ENCODE results near the gene SPRY2.

DNA sequence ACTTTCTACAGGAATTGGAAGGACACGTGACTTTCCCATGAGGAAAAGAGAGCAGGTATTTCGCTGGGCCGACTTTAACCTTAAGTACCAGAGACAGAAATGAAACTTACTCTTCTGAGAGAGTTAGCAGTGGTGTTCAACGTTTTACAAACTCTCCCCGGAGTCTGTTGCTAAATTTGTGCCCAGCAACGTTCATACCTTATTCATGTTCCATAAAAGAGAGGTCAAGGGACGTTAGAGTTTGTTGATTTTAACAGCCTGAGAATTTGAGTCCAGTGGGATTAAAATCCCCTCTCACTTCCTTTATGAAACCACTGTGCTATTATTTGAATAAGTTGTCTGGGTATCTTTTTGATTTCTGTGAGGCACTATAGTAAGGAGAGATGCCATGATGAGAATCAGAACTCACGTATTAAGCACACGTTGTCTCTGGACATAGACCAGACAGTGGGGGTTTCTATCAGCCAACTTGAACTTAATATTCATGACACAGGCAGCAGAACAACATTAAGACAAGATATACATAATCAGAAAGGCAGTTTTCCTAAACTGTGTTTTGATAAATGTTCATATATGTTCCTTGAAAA, 33.4 kb downstream of the SPRY2 start:
- TF ChIP-seq GATA3 (IDR thresholded peaks at IDR 0.05; ENCODE audit: low read depth, low read length) (no peak), GATA2 (IDR thresholded peaks at IDR 0.05; ENCODE audit: low read depth, low read length) (no peak)

Measured in SH-SY5Y (cell line).